Transverse colon (tissue), 4 donors: Measurements from ENCODE around the gene OAS1. TPM values are rescaled to one million over a fixed set of nuclear protein-coding genes. Genes with fewer than 3 reads are reported as not detected.

Experiments used
- DNase-seq: peaks from one replicate; pipeline ENCODE4 v3.0.0-alpha.2; 2019
- H3K27ac ChIP-seq, 4 donors: fragments of 200-600 bp; sonication (generic); 2 replicates each; pipeline ENCODE4 v1.5.1; 2016 to 2018; ENCODE audit warnings: inconsistent platforms in 4 of 4
- H3K27me3 ChIP-seq: fragments of 200-600 bp; sonication (generic); 2 replicates; pipeline ENCODE4 v1.5.1; 2017; ENCODE audit warnings: inconsistent platforms
- H3K36me3 ChIP-seq, 4 donors: fragments of 200-600 bp; sonication (generic); 2 replicates each; pipeline ENCODE4 v1.5.1; 2017 to 2019; ENCODE audit warnings: inconsistent platforms in 4 of 4
- H3K4me1 ChIP-seq, 4 donors: fragments of 200-600 bp; sonication (generic); 2 replicates each; pipeline ENCODE4 v1.5.1; 2017 to 2020; ENCODE audit warnings: inconsistent platforms in 4 of 4
- H3K4me3 ChIP-seq, 4 donors: fragments of 200-600 bp; sonication (generic); 1 replicate in 1 of 4; 2 replicates in 3 of 4; pipeline versions ENCODE4 v1.5.1 to v1.6.1; 2017 to 2019; ENCODE audit warnings: inconsistent platforms in 4 of 4
- H3K9me3 ChIP-seq, 2 donors: fragments of 200-600 bp; sonication (generic); 2 replicates each; pipeline ENCODE4 v1.5.1; 2017 to 2019; ENCODE audit warnings: inconsistent platforms in 2 of 2
- CTCF ChIP-seq, 5 experiments: fragments of 200-600 bp in 3 of 5; fragments of 450-650 bp in 2 of 5; sonication (generic) in 3 of 5; IDR thresholded peaks; 1 replicate in 2 of 5; 2 replicates in 3 of 5; pipeline ENCODE4 v1.5.1; 2016 to 2017; ENCODE audit warnings: antibody characterized with exemption in 5 of 5, inconsistent platforms in 3 of 5, mild to moderate bottlenecking in 2 of 5, moderate library complexity in 1 of 5
- EP300 ChIP-seq: sonication (generic); formaldehyde crosslinking; IDR thresholded peaks from one replicate; pipeline ENCODE4 v1.6.1; 2017; ENCODE audit warnings: antibody characterized with exemption, low read depth
- POLR2A ChIP-seq: fragments of 450-650 bp; IDR thresholded peaks from one replicate; pipeline ENCODE4 v1.6.1; 2016; ENCODE audit warnings: antibody characterized with exemption, mild to moderate bottlenecking, moderate library complexity
- POLR2AphosphoS5 ChIP-seq, 3 donors: sonication (generic); formaldehyde crosslinking; IDR thresholded peaks; one replicate each; pipeline ENCODE4 v1.6.1; 2016; ENCODE audit warnings: antibody characterized with exemption in 3 of 3
- WGBS, 2 donors: methylation state at CpG; one replicate each; pipeline ENCODE4 v1.1.5; 2018; ENCODE audit warnings: low coverage in 1 of 2; 5-methylcytosine and 5-hydroxymethylcytosine counted together
- in situ Hi-C, 4 donors: fragments of 200-750 bp; cut with MboI; loops; one replicate each; pipeline versions ENCODE4 v1.15.0 to v1.15.1; 2017; ENCODE audit warnings: low sequenced_read_pairs in 3 of 4, low pct_ligation_motif_present in 1 of 4, low pct_unique_long_range_greater_than_20kb in 1 of 4
- intact Hi-C: fragments of 100-400 bp; cut with DNase I; formaldehyde crosslinking; loops from one replicate; pipeline ENCODE4 v1.15.1; 2023; ENCODE audit warnings: low total_unique reads
- total RNA-seq, 4 donors: library from RNA; depleted of rRNA; stranded (reverse); fragments of >200 nt; gene quantifications; one replicate each; pipeline ENCODE4 v1.1.0, GENCODE V29; 2016

Gene OAS1
- total RNA-seq, 4 donors from 2014 or later, result 30.1 to 101 (median 82.1) TPM

DNA sequence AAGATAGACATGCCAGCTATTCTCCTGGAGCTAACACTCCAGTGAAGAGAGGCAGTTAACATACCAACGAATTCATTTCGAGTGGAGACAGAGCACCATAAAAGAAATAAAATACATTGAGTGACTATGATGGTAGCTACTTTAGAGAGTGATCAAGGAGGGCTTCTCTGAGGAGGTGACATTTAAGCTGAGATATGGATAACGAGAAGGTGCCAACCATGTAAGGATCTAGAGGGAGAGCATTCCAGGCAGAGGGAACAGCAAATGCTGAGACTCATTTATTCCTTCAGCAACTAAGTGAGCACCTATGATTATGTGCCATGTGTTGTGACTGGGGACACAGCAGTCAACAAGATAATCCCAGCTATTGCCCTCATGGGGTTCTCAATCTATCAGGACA, 28.3 kb upstream of the OAS1 start:
- WGBS, 2 donors, result 86 to 87% methylated on average over 2 to 3 of the region's 3 CpGs
- intact Hi-C loops, result no loop called here
- no peak for DNase-seq
- H3K9me3 ChIP-seq, result no peaks in the 10 kb centered on the region
- no peak overlapping the region for H3K4me3 ChIP-seq
- peaks cover 48% of the 10 kb centered on the region for H3K27me3 ChIP-seq
- in situ Hi-C loops, result no loop called here
- TF ChIP-seq EP300, result no peak
- no peak for TF ChIP-seq CTCF (IDR thresholded peaks at IDR 0.05)
- no peak for TF ChIP-seq POLR2AphosphoS5 (IDR thresholded peaks at IDR 0.05)
- no peak for TF ChIP-seq POLR2A
- no peak overlapping the region for H3K27ac ChIP-seq
- no peaks in the 10 kb centered on the region for H3K36me3 ChIP-seq
- H3K4me1 ChIP-seq, result no peaks in the 10 kb centered on the region

GRCh38 chr12:112879191-112879705, 27.5 kb upstream of the OAS1 start:
- WGBS, 2 donors, result 17 to 71% methylated on average over 1 to 8 of the region's 8 CpGs
- H3K27me3 ChIP-seq, result peaks cover 47% of the 10 kb centered on the region
- no peak overlapping the region for H3K4me3 ChIP-seq
- in situ Hi-C loops (no loop called here), intact Hi-C loops (no loop called here)
- no peaks in the 10 kb centered on the region for H3K36me3 ChIP-seq
- no peaks in the 10 kb centered on the region for H3K9me3 ChIP-seq
- DNase-seq, result no peak
- no peak for TF ChIP-seq POLR2A
- no peak for TF ChIP-seq POLR2AphosphoS5 (IDR thresholded peaks at IDR 0.05)
- no peak for TF ChIP-seq CTCF (IDR thresholded peaks at IDR 0.05)
- no peak for TF ChIP-seq EP300
- no peak overlapping the region for H3K27ac ChIP-seq
- no peaks in the 10 kb centered on the region for H3K4me1 ChIP-seq

DNA sequence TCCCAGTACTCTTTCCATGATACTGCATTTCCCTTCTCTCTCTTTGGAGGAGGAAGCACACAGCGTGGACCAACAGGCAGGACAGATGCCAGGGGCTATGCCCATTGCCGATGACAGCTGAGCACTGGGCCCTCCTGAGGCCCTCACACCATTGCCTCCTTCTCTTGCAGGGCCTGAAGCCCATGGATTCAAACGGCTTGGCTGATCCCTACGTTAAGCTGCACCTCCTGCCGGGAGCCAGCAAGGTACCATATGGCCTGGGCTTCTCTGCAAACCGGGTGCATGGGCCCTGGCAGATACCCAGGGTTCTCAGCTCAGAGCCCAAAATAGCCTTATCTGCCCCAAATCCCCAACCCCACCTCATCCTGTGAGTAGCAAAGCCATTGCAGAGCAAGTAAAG, 25.2 kb upstream of the OAS1 start:
- DNase-seq, result no peak
- no peak for TF ChIP-seq CTCF (IDR thresholded peaks at IDR 0.05)
- TF ChIP-seq EP300, result no peak
- Histone ChIP-seq H3K9me3 (no peaks in the 10 kb centered on the region), H3K27ac (no peak overlapping the region), H3K4me1 (no peaks in the 10 kb centered on the region), H3K36me3 (no peaks in the 10 kb centered on the region), H3K4me3 (no peak overlapping the region), H3K27me3 (peaks cover 26% of the 10 kb centered on the region)
- intact Hi-C loops (no loop called here), in situ Hi-C loops (no loop called here)
- 69% methylated on average over 3 of the region's 6 CpGs; no CpG with 5 or more reads in 1 of the 2 donors for WGBS, 2 donors

DNA sequence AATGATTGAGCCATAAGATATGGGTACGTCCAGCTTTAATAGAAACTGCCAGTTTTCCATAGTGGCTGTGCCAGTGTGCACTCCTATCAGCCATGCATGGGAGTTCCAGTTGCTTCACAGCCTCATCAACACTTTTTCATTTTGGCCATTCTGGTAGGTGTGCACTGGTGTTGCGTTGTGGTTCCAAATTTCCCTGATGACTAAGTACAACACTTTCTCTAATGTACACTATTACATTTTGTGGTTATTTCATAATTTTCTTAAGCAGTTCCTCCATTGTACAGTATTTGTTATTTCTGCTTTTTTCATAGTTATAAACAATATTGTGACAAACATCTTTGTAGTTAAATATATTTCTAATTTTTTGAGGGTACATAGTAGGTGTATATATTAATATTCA, 21.5 kb upstream of the OAS1 start:
- Histone ChIP-seq H3K36me3 (no peaks in the 10 kb centered on the region), H3K27me3 (peaks cover 4% of the 10 kb centered on the region), H3K4me1 (no peaks in the 10 kb centered on the region), H3K27ac (no peak overlapping the region), H3K4me3 (no peak overlapping the region), H3K9me3 (no peaks in the 10 kb centered on the region)
- no peak for DNase-seq
- in situ Hi-C loops (no loop called here), intact Hi-C loops (no loop called here)
- 70 to 78% methylated on average over 2 of the region's 2 CpGs for WGBS, 2 donors
- TF ChIP-seq POLR2AphosphoS5 (IDR thresholded peaks at IDR 0.05), result no peak
- TF ChIP-seq POLR2A, result no peak

DNA sequence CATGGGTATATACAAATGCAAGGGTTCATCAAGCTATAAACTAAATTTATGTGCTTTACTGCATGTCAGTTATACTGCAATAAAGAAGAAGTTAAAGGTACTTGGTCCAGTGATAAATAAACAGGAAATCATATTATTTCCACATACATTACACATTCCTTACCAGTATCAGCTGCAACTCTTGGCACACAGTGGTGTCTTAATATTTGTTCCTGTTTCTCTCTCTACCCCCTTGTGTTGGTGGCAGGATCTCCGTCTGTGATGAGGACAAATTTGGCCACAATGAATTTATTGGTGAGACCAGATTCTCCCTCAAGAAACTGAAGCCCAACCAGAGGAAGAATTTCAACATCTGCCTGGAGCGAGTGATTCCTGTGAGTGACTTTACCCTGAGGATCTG, 19.2 kb upstream of the OAS1 start:
- in situ Hi-C loops, result no loop called here
- H3K27me3 ChIP-seq, result no peaks in the 10 kb centered on the region
- intact Hi-C loops, result no loop called here
- no peaks in the 10 kb centered on the region for H3K4me1 ChIP-seq
- no peaks in the 10 kb centered on the region for H3K9me3 ChIP-seq
- 13 to 44% methylated on average over 2 of the region's 2 CpGs for WGBS, 2 donors
- no peak overlapping the region for H3K27ac ChIP-seq
- no peak for DNase-seq
- H3K36me3 ChIP-seq, result no peaks in the 10 kb centered on the region
- TF ChIP-seq EP300 (no peak), POLR2A (no peak), POLR2AphosphoS5 (IDR thresholded peaks at IDR 0.05) (no peak), CTCF (IDR thresholded peaks at IDR 0.05) (no peak)
- H3K4me3 ChIP-seq, result no peak overlapping the region
